HuH-7 (cell line): Measurements from ENCODE around the gene ISCA2.

Source experiments
- DNase-seq: peaks from one replicate; pipeline ENCODE4 v3.0.0; 2011; ENCODE audit warnings: low spot score

ISCA2 gene

GRCh38 chr14:74483321-74483720, 10.2 kb upstream of the ISCA2 start:
- no peak for DNase-seq

GRCh38 chr14:74486164-74486563, 7.4 kb upstream of the ISCA2 start:
- no peak for DNase-seq

DNA sequence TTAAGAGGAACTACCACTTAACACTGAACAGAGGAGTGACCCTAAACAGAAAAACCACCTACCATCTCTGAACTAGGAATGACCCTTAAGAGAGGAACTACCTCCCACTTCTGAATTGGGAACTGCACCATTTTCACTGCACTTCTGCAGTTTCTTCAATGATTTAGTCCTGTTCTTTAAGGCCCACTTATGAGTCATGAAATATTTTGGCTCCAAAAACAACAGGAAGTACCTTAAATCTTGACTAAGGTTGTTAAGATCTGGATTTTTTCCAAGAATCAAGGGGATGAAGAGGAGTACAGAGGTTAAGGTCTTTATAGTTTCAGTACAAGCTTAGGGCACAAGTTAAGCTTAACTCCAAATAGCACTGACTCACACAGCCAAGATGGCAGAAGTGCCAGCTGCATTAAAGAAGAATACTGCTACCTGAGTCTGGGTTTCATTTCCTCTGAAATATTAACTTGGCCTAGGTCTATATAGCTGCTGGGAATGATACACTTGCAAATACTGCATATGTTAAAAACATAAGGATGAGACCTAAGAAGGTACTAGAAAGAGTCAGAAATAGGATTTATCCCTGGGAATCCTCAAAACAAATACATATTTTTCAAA, 4.7 kb upstream of the ISCA2 start:
- no peak for DNase-seq

GRCh38 chr14:74490486-74490885, 3.1 kb upstream of the ISCA2 start:
- no peak for DNase-seq

- DNase-seq, result peak; percentile 55
Observed at GRCh38 chr14:74491956-74492775, 1.4 kb upstream of the ISCA2 start.

GRCh38 chr14:74492776-74493342, 706 bp upstream of the ISCA2 start, which contains the start of gene NPC2:
Gene NPC2 (minus strand): TSS chr14:74493305. CDS start chr14:74493274, 31 bp downstream.
- DNase-seq, result no peak

DNA sequence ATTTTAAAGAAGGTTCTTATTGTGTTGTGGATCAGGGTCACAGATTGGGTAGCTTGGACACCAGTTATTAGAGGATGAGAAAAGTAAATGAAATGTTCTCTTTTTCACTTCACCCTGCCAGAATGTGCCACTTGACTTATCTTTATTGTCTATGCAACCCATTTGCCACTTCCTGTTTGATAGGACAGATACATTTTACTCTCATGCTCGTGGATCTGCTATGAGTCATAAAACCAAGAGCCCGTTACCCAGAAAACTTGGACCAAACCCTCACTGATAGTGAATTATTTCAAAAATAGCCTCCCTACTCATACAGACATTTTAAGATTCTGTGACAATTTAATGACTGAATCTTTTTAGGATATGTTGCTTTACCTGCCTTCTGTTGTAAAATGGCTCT, 1.8 kb downstream of the ISCA2 start:
- DNase-seq, result no peak

DNA sequence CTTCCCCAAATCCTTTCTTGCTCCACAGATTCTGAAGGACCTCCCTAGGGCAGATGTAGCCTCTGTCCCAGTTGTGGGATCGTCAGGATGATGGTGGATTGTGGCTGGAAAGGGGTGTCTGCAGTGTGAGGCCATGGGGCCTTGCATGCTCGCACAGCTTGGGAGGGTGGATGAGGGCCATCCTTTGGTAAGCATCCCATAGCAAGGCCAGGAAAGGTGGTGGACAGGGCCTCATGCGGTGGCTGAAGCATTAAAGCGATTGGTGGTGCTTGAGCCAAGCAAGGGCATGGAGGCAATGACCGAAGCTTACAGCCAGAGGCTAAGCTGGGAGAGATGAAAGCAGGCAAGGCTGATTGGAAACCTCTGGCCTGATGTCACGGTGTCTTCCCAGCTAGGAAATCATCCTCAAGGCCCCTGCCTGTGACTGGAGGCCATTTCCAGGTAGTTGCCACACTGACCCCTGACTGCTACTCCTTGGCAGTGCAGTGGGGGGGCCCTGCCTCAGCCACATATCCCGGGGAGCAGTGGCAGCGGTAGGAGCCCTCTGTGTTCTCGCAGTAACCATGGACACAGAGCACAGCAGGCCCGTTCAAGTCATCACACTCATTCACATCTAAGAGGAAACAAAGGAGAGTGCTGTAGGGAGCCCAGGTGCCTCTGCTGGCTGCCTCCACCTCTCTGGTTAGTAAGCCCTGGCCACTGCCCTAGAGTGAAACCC, 7.0 kb downstream of the ISCA2 start:
- DNase-seq, result no peak

GRCh38 chr14:74501135-74501614, 7.6 kb downstream of the ISCA2 start:
- DNase-seq, result peak; percentile 54

- DNase-seq, result no peak
Observed at GRCh38 chr14:74501691-74502090, 8.1 kb downstream of the ISCA2 start.

DNA sequence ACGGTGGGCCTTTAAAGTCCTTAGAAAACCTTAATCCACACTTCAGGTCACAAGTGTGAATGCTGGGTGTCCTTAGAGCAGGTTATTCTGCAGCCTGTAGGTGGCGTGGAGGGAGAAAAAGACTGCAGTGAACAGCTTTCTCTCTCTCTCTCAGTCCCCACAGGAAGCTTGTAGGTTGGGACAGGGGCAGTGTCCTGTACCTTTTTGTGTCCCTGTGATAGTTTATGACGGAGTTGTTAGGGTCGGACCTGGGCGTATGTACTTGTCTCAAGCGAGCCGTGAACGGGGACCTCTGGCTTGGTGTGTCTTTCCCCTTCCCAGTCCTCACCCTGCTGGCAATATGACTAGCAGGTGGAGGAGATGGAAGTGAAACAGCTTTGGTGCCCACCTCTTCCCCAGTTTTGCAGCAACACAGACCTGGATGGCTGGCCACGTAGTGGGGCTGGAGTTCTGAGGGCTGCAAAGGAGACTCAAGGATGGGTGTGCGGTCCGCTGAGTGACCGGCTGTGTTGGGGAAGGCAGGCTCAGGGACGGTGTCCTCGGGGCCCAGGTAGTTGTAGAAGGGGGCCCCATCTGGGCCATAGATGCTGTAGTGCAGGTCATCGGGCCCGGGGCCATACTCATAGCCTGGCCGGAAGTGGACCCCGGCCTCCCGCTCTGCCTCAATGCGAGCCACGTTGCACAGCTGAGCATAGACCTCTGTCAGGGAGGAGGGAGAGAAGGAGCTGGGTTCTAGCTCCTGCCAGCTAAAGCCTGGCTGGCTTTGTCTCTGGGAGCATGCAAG, 8.9 kb downstream of the ISCA2 start:
- peak; percentile 60 for DNase-seq

- DNase-seq, result no peak
Observed at GRCh38 chr14:74503291-74503937, 9.8 kb downstream of the ISCA2 start.

- no peak for DNase-seq
Observed at GRCh38 chr14:74503938-74504335, 10.4 kb downstream of the ISCA2 start.

DNA sequence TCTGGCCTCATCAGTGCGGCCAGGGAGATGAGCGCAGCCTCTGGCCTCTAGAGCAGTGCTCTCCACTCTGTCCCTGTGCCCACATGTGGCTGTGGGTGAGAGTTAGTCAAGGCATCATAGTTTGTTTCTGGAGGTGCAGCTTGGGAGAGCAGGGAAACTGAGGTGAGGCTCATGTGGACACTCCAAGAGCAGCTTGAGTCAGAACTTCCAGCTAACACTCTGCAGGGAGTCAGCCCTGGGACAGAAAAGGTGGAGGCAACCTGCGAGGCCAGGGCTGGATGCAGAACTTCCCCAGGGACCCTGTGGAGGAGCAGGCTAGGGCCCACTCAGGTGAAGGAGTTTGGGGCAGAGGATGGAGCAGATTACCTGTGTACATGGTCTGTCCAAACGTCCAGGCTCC, 10.8 kb downstream of the ISCA2 start:
- no peak for DNase-seq

DNA sequence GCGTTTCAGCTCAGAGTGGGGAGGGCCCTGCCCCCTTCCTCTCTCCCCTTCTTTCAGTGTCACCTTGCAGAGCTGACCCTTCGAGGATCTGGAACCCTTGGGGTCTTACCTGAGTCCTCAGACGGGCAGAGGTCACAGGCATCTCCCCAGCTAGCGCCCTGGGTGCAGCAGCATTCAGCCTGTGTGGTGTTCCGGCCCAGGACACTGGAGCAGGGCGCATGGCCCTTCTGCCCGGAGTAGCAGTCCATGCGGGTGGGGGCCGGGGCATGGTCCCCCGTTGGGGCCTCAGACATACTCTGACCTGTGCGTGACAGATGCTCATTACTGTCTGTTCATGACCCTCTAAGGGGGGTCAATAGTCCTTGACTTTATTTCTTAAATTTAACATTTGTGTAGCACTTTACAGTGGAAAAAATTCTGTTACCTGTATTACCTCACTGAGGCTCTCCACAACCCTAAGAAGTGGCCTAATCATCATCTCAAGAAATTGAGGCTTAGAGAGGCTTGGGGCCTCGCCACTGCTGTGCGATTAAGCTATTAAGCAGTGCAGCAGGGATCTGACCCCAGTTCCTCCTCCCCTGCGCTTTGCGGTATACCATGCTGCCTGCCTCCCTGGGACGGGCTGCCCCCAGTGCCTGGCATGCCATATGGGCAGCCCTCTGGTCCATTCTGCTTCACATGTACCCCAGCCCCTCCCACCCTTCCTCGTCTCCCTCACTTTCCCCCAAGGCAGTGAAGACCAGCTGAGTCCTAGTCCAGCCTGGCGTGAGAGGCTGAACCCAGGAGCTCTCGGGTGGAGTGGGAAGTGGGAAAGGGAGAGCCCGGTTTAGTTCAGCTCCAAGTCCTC, 11.5 kb downstream of the ISCA2 start:
- DNase-seq, result no peak

DNA sequence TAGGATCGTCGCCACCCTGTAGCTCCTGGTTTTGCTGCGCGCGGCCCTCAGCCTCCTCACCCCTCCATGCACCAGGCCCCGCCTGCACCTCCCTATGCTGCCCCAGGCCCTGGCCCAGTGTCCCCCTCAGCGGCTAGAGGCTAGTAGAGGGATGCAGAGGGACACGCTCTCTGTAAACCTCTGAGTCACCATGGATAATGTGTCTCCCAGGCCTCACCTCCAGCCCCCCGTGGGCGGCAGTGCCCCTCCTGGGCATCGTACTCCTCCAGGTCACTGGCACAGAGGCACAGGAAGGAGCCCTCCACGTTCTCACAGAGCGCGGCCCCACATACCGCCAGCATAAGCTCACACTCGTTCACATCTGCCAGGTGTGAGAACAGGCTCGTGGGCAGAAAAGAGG, 12.3 kb downstream of the ISCA2 start:
- no peak for DNase-seq

DNA sequence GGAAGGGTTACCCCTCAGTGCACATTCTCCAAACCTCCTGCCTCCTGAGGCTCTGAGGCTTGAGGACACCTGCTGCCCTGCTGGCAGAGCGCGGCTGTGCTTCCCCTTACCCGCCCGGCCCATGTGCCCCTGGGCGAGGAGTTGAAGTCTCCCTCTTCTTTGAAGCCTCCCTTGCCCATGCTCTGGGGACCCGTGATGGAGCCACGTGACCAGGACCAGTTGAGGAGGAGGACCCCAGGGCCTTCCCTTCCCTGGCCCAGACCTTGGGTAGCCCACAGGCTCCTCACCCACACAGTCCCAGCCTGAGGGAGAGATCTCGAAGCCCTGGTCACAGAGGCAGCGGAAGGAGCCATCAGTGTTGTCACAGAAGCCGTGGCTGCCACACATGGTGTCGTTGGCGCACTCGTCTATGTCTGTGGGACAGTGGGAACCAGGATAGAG, 12.9 kb downstream of the ISCA2 start:
- DNase-seq, result no peak

GRCh38 chr14:74507085-74507484, 13.5 kb downstream of the ISCA2 start:
- no peak for DNase-seq

GRCh38 chr14:74507840-74508239, 14.3 kb downstream of the ISCA2 start:
- no peak for DNase-seq

DNA sequence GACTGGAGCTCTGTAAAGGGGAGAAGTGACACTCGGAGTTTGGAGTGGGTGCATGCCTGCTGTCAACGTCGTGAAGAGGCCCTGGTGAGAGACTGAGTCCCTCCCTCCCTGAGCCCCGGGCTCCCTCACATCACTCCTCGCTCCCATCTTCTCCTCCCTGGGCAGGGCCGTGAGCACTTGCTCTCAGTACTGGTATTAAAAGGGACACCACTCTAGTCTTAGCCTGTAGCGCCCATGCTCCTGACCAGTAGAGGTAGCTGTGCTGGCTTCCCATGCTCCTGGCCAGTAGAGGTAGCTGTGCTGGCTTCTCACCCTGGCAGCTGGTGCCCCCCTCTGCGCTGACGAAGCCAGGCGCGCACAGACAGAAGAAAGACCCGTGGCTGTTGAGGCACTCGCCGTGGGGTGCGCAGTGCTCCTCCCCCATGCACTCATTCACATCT, 14.7 kb downstream of the ISCA2 start:
- DNase-seq, result peak; percentile 56
